SK-N-SH (cell line): Measurements from ENCODE around the gene ASTL. TPM values are rescaled to one million over a fixed set of nuclear protein-coding genes. Genes with fewer than 3 reads are reported as not detected.

Experiments used
- CTCF ChIA-PET: fragments of 300-600, 350-600 bp; formaldehyde crosslinking; extraction: SDS; loops from one replicate; lab custom pipeline; 2021; lab: Yijun Ruan, JAX
- POLR2A ChIA-PET: fragments of 350-600 bp; sonication (Branson Sonifier 250); formaldehyde crosslinking; extraction: SDS; loops from one replicate; lab custom pipeline; 2020; ENCODE audit warnings: antibody characterized with exemption, inconsistent platforms; lab: Yijun Ruan, JAX
- DNase-seq: peaks from one replicate; pipeline ENCODE4 v3.0.0; 2012
- H2AFZ ChIP-seq: fragments of 200-600 bp; sonication (generic); 2 replicates; pipeline ENCODE4 v1.8.1; 2016; ENCODE audit warnings: antibody characterized with exemption, mild to moderate bottlenecking, low read depth
- H3F3A ChIP-seq: fragments of 200-600 bp; sonication (generic); replicated peaks from 2 replicates; pipeline ENCODE3; 2016; ENCODE audit warnings: antibody characterized with exemption, mild to moderate bottlenecking; ENCODE audit not compliant: insufficient read depth
- H3K27ac ChIP-seq, 2 experiments: fragments of 200-500 bp in 1 of 2; fragments of 200-600 bp in 1 of 2; sonication (Bioruptor generic) in 1 of 2; sonication (generic), shearing (Covaris generic) in 1 of 2; 2 replicates each; pipeline versions ENCODE4 v1.5.1 to v1.6.1; 2014 to 2016; ENCODE audit warnings: low read depth in 2 of 2, inconsistent platforms in 1 of 2, low read length in 1 of 2, mild to moderate bottlenecking in 1 of 2, mixed read lengths in 1 of 2
- H3K27me3 ChIP-seq: fragments of 200-600 bp; sonication (generic), shearing (Covaris generic); 2 replicates; pipeline ENCODE4 v1.6.1; 2016; ENCODE audit warnings: mixed run types; ENCODE audit not compliant: insufficient read depth
- H3K36me3 ChIP-seq, 2 experiments: fragments of 200-500 bp in 1 of 2; fragments of 200-600 bp in 1 of 2; sonication (Bioruptor generic) in 1 of 2; sonication (generic) in 1 of 2; replicated peaks in 1 of 2; 2 replicates each; pipeline versions ENCODE3 to v1.5.1; 2014 to 2016; ENCODE audit warnings: low read length in 1 of 2, mild to moderate bottlenecking in 1 of 2; ENCODE audit not compliant: insufficient read depth in 2 of 2, control insufficient read depth in 1 of 2
- H3K4me1 ChIP-seq, 2 experiments: fragments of 200-500 bp in 1 of 2; fragments of 200-600 bp in 1 of 2; sonication (Bioruptor generic) in 1 of 2; sonication (generic), shearing (Covaris generic) in 1 of 2; 2 replicates each; pipeline versions ENCODE4 v1.5.1 to v1.6.1; 2014 to 2016; ENCODE audit warnings: low read depth in 1 of 2, low read length in 1 of 2, mixed run types in 1 of 2; ENCODE audit not compliant: insufficient read depth in 2 of 2, control insufficient read depth in 1 of 2
- H3K4me2 ChIP-seq: fragments of 200-600 bp; sonication (generic), shearing (Covaris generic); 2 replicates; pipeline ENCODE4 v1.6.1; 2017; ENCODE audit warnings: mixed run types
- H3K4me3 ChIP-seq, 2 experiments: fragments of 200-500 bp in 1 of 2; fragments of 200-600 bp in 1 of 2; sonication (Bioruptor generic) in 1 of 2; sonication (generic), shearing (Covaris generic) in 1 of 2; 2 replicates each; pipeline versions ENCODE4 v1.5.1 to v1.8.1; 2014 to 2016; ENCODE audit warnings: low read depth in 2 of 2, inconsistent platforms in 1 of 2, low read length in 1 of 2, mild to moderate bottlenecking in 1 of 2, mixed read lengths in 1 of 2, moderate library complexity in 1 of 2
- H3K79me2 ChIP-seq: fragments of 200-600 bp; sonication (generic); 2 replicates; pipeline ENCODE4 v1.8.1; 2017; ENCODE audit warnings: mild to moderate bottlenecking; ENCODE audit not compliant: insufficient read depth
- H3K9ac ChIP-seq: fragments of 200-600 bp; sonication (generic); 2 replicates; pipeline ENCODE4 v1.6.1; 2017; ENCODE audit warnings: mixed run types
- H3K9me2 ChIP-seq: fragments of 200-600 bp; sonication (generic); 2 replicates; pipeline ENCODE4 v1.6.1; 2017; ENCODE audit warnings: mixed run types
- H3K9me3 ChIP-seq: fragments of 200-600 bp; sonication (generic); 2 replicates; pipeline ENCODE4 v1.6.1; 2017; ENCODE audit warnings: mixed run types, mild to moderate bottlenecking, moderate library complexity
- H4K20me1 ChIP-seq: fragments of 200-600 bp; sonication (generic); 2 replicates; pipeline ENCODE4 v1.6.1; 2017; ENCODE audit warnings: mild to moderate bottlenecking, mixed run types; ENCODE audit not compliant: insufficient read depth
- CHD2 ChIP-seq: fragments of 150-350 bp; IDR thresholded peaks from 2 replicates; pipeline ENCODE4 v1.6.1; 2018; ENCODE audit warnings: low read length; ENCODE audit not compliant: partially characterized antibody
- FOSL2 ChIP-seq: IDR thresholded peaks from 2 replicates; pipeline ENCODE4 v1.4.0; 2012; ENCODE audit warnings: low read depth, mild to moderate bottlenecking, moderate library complexity, borderline replicate concordance
- GATA2 ChIP-seq: sonication (generic); formaldehyde crosslinking; IDR thresholded peaks from 2 replicates; pipeline ENCODE4 v1.5.0; 2020; ENCODE audit warnings: mild to moderate bottlenecking, missing genetic modification reagents
- MAX ChIP-seq: IDR thresholded peaks from 2 replicates; pipeline ENCODE4 v1.4.0; 2012; ENCODE audit warnings: low read depth
- MEF2A ChIP-seq: IDR thresholded peaks from 2 replicates; pipeline ENCODE4 v1.4.0; 2012; ENCODE audit warnings: low read depth, borderline replicate concordance
- NFIC ChIP-seq: IDR thresholded peaks from 2 replicates; pipeline ENCODE4 v1.4.0; 2012; ENCODE audit warnings: borderline replicate concordance
- PBX3 ChIP-seq: IDR thresholded peaks from 2 replicates; pipeline ENCODE4; 2012
- RCOR1 ChIP-seq: fragments of 150-350 bp; IDR thresholded peaks from 2 replicates; pipeline ENCODE4 v1.6.1; 2017; ENCODE audit warnings: antibody characterized with exemption, low read length
- RFX5 ChIP-seq: IDR thresholded peaks from 2 replicates; pipeline ENCODE4 v1.6.1; 2012; ENCODE audit warnings: mild to moderate bottlenecking, improper control_type of control experiment, low read length
- RXRA ChIP-seq: IDR thresholded peaks from 2 replicates; pipeline ENCODE4 v1.4.0; 2012; ENCODE audit warnings: low read depth, mild to moderate bottlenecking, borderline replicate concordance
- SIN3A ChIP-seq: IDR thresholded peaks from 2 replicates; pipeline ENCODE4 v1.6.1; 2012; ENCODE audit warnings: low read depth, mild to moderate bottlenecking, low read length, moderate library complexity, borderline replicate concordance
- SMC3 ChIP-seq: IDR thresholded peaks from 2 replicates; pipeline ENCODE4 v1.6.1; 2012; ENCODE audit warnings: low read depth, low read length, improper control_type of control experiment
- TAF1 ChIP-seq: IDR thresholded peaks from 2 replicates; pipeline ENCODE4 v1.6.1; 2012; ENCODE audit warnings: low read depth, mild to moderate bottlenecking, low read length, moderate library complexity, borderline replicate concordance
- YY1 ChIP-seq: IDR thresholded peaks from 2 replicates; pipeline ENCODE4 v1.4.0; 2012; ENCODE audit warnings: low read depth, mild to moderate bottlenecking
- ZBTB33 ChIP-seq: IDR thresholded peaks from 2 replicates; pipeline ENCODE4 v1.4.0; 2012; ENCODE audit warnings: low read depth, borderline replicate concordance
- WGBS: methylation state at CpG from one replicate; pipeline ENCODE4 v1.1.6; 2017; ENCODE audit warnings: low lambda C conversion rate; 5-methylcytosine and 5-hydroxymethylcytosine counted together
- polyA plus RNA-seq, 3 experiments: library from polyadenylated mRNA; depleted of rRNA; stranded (reverse); fragments of >200 nt; gene quantifications; 2 replicates each; pipeline ENCODE4 v1.2.3, GENCODE V29; 2012
- TF ChIP-seq, protein P1 (sequence below): IDR thresholded peaks from 2 replicates; pipeline ENCODE4 v1.4.0; 2012; ENCODE audit warnings: low read depth, borderline replicate concordance
- TF ChIP-seq, protein P2 (sequence below): IDR thresholded peaks from 2 replicates; pipeline ENCODE4 v1.6.1; 2012; ENCODE audit warnings: mild to moderate bottlenecking, low read depth, low read length, moderate library complexity

Gene ASTL
- polyA plus RNA-seq, 1 of the 3 experiments (the other 2 are of a cell fraction) = not detected

- Histone ChIP-seq H3K27me3 (no peaks in the 10 kb centered on the region), H3K9ac (no peak overlapping the region), H2AFZ (no peak overlapping the region), H3K9me2 (no peaks in the 10 kb centered on the region), H3K4me1 (peaks cover 0 to 2% of the 10 kb centered on the region in 2 experiments; a peak in 1 of 4 replicates), H3K4me3 (no peak overlapping the region), H3K36me3 (no peaks in the 10 kb centered on the region), H3K4me2 (no peak overlapping the region), H3F3A (peaks cover 23% of the 10 kb centered on the region), H3K9me3 (peaks cover 4% of the 10 kb centered on the region; the same call in 1 of the 2 replicates), H3K79me2 (no peaks in the 10 kb centered on the region), H4K20me1 (no peaks in the 10 kb centered on the region), H3K27ac (no peak overlapping the region)
- no peak for DNase-seq
- POLR2A ChIA-PET = no interaction called here
- 90% methylated on average over 3 of the region's 3 CpGs for WGBS
- TF ChIP-seq MAX = no peak
- no peak for TF ChIP-seq FOSL2
- no peak for TF ChIP-seq PBX3
- TF ChIP-seq, protein P1, sequence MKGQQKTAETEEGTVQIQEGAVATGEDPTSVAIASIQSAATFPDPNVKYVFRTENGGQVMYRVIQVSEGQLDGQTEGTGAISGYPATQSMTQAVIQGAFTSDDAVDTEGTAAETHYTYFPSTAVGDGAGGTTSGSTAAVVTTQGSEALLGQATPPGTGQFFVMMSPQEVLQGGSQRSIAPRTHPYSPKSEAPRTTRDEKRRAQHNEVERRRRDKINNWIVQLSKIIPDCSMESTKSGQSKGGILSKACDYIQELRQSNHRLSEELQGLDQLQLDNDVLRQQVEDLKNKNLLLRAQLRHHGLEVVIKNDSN = no peak
- no peak for TF ChIP-seq RXRA
- no peak for TF ChIP-seq SIN3A
- no peak for TF ChIP-seq RFX5
- CTCF ChIA-PET = interaction anchor here (0.9 kb wide), 1 partner anchor 32 kb away, joined by 4 read pairs; the partner anchor contains the start of gene ASTL
Observed at GRCh38 chr2:96170626-96171025, 32.3 kb upstream of the ASTL start.

DNA sequence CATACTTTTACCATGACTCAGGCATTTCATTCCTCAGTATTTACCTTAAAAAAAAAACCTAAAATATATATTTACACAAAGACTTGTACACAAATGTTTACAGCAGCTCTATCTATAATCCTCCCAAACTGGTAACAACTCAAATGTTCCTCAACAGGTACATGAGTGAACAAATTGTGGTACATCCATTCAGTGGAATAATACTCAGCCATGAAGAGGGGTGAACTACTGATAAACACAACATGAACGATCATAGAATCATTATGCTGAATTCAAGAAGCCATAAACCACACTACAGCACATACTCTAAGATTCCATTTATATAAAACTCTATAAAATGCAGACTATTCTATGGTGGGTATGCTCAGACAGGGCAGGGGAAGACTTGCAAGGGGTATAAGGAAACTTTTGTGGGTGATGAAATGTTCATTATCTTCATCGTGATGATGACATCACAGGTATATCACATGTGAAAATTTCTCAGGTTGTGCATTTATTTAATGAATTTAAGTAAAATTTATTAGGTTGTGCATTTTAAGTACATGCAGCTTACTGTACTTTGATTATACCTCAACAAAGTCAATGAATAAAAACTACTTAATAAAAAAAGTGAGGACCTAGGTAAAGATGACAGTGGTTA, 31.7 kb upstream of the ASTL start:
- Histone ChIP-seq H3K4me2 (no peak overlapping the region), H3K9me3 (peaks cover 4% of the 10 kb centered on the region; the same call in 1 of the 2 replicates), H3K79me2 (no peaks in the 10 kb centered on the region), H3K36me3 (no peaks in the 10 kb centered on the region), H3K9ac (no peak overlapping the region), H3K27ac (no peak overlapping the region), H3K9me2 (no peaks in the 10 kb centered on the region), H4K20me1 (no peaks in the 10 kb centered on the region), H2AFZ (no peak overlapping the region), H3K27me3 (no peaks in the 10 kb centered on the region), H3K4me3 (no peak overlapping the region), H3K4me1 (peaks cover 0 to 2% of the 10 kb centered on the region in 2 experiments; a peak in 1 of 4 replicates), H3F3A (peaks cover 17% of the 10 kb centered on the region)
- ChIA-PET CTCF (interaction anchor here (0.9 kb wide), 1 partner anchor 32 kb away, joined by 4 read pairs; the partner anchor contains the start of gene ASTL), POLR2A (no interaction called here)
- DNase-seq = no peak
- WGBS = 36% methylated on average over 2 of the region's 2 CpGs
- no peak for TF ChIP-seq RXRA
- no peak for TF ChIP-seq FOSL2
- TF ChIP-seq MEF2A = no peak
- TF ChIP-seq NFIC = no peak
- no peak for TF ChIP-seq RFX5
- no peak for TF ChIP-seq RCOR1
- TF ChIP-seq, protein P2, sequence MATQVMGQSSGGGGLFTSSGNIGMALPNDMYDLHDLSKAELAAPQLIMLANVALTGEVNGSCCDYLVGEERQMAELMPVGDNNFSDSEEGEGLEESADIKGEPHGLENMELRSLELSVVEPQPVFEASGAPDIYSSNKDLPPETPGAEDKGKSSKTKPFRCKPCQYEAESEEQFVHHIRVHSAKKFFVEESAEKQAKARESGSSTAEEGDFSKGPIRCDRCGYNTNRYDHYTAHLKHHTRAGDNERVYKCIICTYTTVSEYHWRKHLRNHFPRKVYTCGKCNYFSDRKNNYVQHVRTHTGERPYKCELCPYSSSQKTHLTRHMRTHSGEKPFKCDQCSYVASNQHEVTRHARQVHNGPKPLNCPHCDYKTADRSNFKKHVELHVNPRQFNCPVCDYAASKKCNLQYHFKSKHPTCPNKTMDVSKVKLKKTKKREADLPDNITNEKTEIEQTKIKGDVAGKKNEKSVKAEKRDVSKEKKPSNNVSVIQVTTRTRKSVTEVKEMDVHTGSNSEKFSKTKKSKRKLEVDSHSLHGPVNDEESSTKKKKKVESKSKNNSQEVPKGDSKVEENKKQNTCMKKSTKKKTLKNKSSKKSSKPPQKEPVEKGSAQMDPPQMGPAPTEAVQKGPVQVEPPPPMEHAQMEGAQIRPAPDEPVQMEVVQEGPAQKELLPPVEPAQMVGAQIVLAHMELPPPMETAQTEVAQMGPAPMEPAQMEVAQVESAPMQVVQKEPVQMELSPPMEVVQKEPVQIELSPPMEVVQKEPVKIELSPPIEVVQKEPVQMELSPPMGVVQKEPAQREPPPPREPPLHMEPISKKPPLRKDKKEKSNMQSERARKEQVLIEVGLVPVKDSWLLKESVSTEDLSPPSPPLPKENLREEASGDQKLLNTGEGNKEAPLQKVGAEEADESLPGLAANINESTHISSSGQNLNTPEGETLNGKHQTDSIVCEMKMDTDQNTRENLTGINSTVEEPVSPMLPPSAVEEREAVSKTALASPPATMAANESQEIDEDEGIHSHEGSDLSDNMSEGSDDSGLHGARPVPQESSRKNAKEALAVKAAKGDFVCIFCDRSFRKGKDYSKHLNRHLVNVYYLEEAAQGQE = no peak
- TF ChIP-seq ZBTB33 = no peak
- TF ChIP-seq SMC3 = no peak
- TF ChIP-seq GATA2 (CRISPR knock-in tag) = no peak
- no peak for TF ChIP-seq TAF1
- no peak for TF ChIP-seq CHD2
- no peak for TF ChIP-seq YY1
- no peak for TF ChIP-seq PBX3
